H1 (cell line): ENCODE results near the gene MVD. TPM values are rescaled to one million over a fixed set of nuclear protein-coding genes. Genes with fewer than 3 reads are reported as not detected.

ENCODE experiments used
- CTCF ChIA-PET: fragments of 300-600 bp; sonication (Branson Sonifier 250); formaldehyde crosslinking; loops from one replicate; lab custom pipeline; 2021; ENCODE audit not compliant: partially characterized antibody; lab: Charles Lee
- POLR2A ChIA-PET: fragments of 300-600 bp; sonication (Branson Sonifier 250); formaldehyde crosslinking; loops from one replicate; lab custom pipeline; 2021; ENCODE audit warnings: inconsistent platforms; ENCODE audit not compliant: partially characterized antibody; lab: Charles Lee
- DNase-seq, 2 experiments: peaks; one replicate each; pipeline versions ENCODE4 v3.0.0 to v3.0.0-alpha.2; 2010 to 2022; ENCODE audit warnings: low spot score in 2 of 2, low read depth in 1 of 2, mixed read lengths in 1 of 2
- FAIRE-seq: peaks from 2 replicates; lab custom pipeline; 2011; peaks lifted over from hg19 to GRCh38; lab: Jason Lieb, UNC
- H2AFZ ChIP-seq: 2 replicates; pipeline ENCODE4 v1.8.1; 2012; ENCODE audit warnings: low read length, inconsistent platforms
- H2AK5ac ChIP-seq: 2 replicates; pipeline ENCODE4 v1.6.1; 2013; ENCODE audit warnings: low read depth, low read length
- H2BK120ac ChIP-seq: replicated peaks from 2 replicates; pipeline ENCODE3; 2013; ENCODE audit warnings: low read depth, low read length, inconsistent platforms
- H2BK12ac ChIP-seq: 2 replicates; pipeline ENCODE4 v1.6.1; 2013; ENCODE audit warnings: low read depth, low read length
- H2BK15ac ChIP-seq: 2 replicates; pipeline ENCODE4 v1.6.1; 2013; ENCODE audit warnings: low read length
- H2BK20ac ChIP-seq: 2 replicates; pipeline ENCODE4 v1.6.1; 2013; ENCODE audit warnings: low read length
- H2BK5ac ChIP-seq: 2 replicates; pipeline ENCODE4 v1.6.1; 2013; ENCODE audit warnings: low read depth, low read length
- H3K14ac ChIP-seq: 2 replicates; pipeline ENCODE4 v1.6.1; 2013; ENCODE audit warnings: inconsistent platforms; ENCODE audit not compliant: insufficient read length
- H3K18ac ChIP-seq: 2 replicates; pipeline ENCODE4 v1.6.1; 2013; ENCODE audit warnings: low read length; ENCODE audit errors: extremely low read depth
- H3K23ac ChIP-seq: 2 replicates; pipeline ENCODE4 v1.6.1; 2013; ENCODE audit warnings: inconsistent platforms; ENCODE audit not compliant: insufficient read length
- H3K23me2 ChIP-seq: 2 replicates; pipeline ENCODE4 v1.6.1; 2013; ENCODE audit warnings: low read depth, low read length
- H3K27ac ChIP-seq: 2 replicates; pipeline ENCODE4 v1.6.1; 2011; ENCODE audit warnings: low read depth, low read length, inconsistent platforms
- H3K27me3 ChIP-seq, 4 experiments: replicated peaks in 1 of 4; 1 replicate in 1 of 4; 2 replicates in 3 of 4; pipeline versions ENCODE4 v1.6.1 to v1.8.1; 2011 to 2013; ENCODE audit warnings: low read length in 3 of 4, mild to moderate bottlenecking in 3 of 4, inconsistent platforms in 2 of 4, mixed read lengths in 2 of 4, moderate library complexity in 1 of 4; ENCODE audit not compliant: control insufficient read depth in 3 of 4, insufficient read depth in 3 of 4; ENCODE audit errors: extremely low read depth in 1 of 4
- H3K36me3 ChIP-seq, 4 experiments: 2 replicates each; pipeline versions ENCODE4 v1.6.1 to v1.8.1; 2011 to 2013; ENCODE audit warnings: mild to moderate bottlenecking in 4 of 4, low read length in 3 of 4, moderate library complexity in 2 of 4, control low read depth in 1 of 4, inconsistent platforms in 1 of 4; ENCODE audit not compliant: insufficient read depth in 4 of 4, control insufficient read depth in 2 of 4
- H3K4ac ChIP-seq: replicated peaks from 2 replicates; pipeline ENCODE3; 2013; ENCODE audit warnings: low read length, low read depth, mixed read lengths, inconsistent platforms; ENCODE audit not compliant: insufficient read length
- H3K4me1 ChIP-seq, 4 experiments: replicated peaks in 1 of 4; 1 replicate in 1 of 4; 2 replicates in 3 of 4; pipeline versions ENCODE4 v1.6.1 to v1.8.1; 2011 to 2013; ENCODE audit warnings: low read length in 3 of 4, inconsistent platforms in 2 of 4, mixed read lengths in 1 of 4; ENCODE audit not compliant: insufficient read depth in 4 of 4, control insufficient read depth in 3 of 4
- H3K4me2 ChIP-seq, 2 experiments: 2 replicates each; pipeline versions ENCODE4 v1.6.1 to v1.8.1; 2011 to 2013; ENCODE audit warnings: low read depth in 2 of 2, low read length in 2 of 2, control low read depth in 1 of 2, inconsistent platforms in 1 of 2, mild to moderate bottlenecking in 1 of 2; ENCODE audit not compliant: insufficient read depth in 1 of 2
- H3K4me3 ChIP-seq, 4 experiments: fragments of 200-600, 300-600 bp in 1 of 4; sonication (generic), shearing (Covaris generic), sonication (Bioruptor Twin) in 1 of 4; 2 replicates each; pipeline versions ENCODE4 v1.5.1 to v1.8.1; 2011 to 2016; ENCODE audit warnings: low read length in 4 of 4, low read depth in 3 of 4, control low read depth in 2 of 4, inconsistent platforms in 2 of 4, mild to moderate bottlenecking in 2 of 4, mixed read lengths in 1 of 4, moderate library complexity in 1 of 4; ENCODE audit not compliant: insufficient read depth in 2 of 4; ENCODE audit errors: extremely low read depth in 1 of 4
- H3K56ac ChIP-seq: replicated peaks from 2 replicates; pipeline ENCODE3; 2013; ENCODE audit warnings: low read depth, mild to moderate bottlenecking, mixed read lengths, low read length, inconsistent platforms; ENCODE audit not compliant: insufficient read length
- H3K79me1 ChIP-seq: 2 replicates; pipeline ENCODE4 v1.6.1; 2013; ENCODE audit warnings: low read depth, low read length, control low read depth
- H3K79me2 ChIP-seq, 2 experiments: 2 replicates each; pipeline versions ENCODE4 v1.6.1 to v1.8.1; 2012 to 2013; ENCODE audit warnings: low read length in 2 of 2, mild to moderate bottlenecking in 2 of 2, inconsistent platforms in 1 of 2; ENCODE audit not compliant: insufficient read depth in 2 of 2, control insufficient read depth in 1 of 2
- H3K9ac ChIP-seq, 4 experiments: replicated peaks in 1 of 4; 1 replicate in 1 of 4; 2 replicates in 3 of 4; pipeline versions ENCODE4 v1.6.1 to v1.8.1; 2011 to 2013; ENCODE audit warnings: low read depth in 3 of 4, low read length in 3 of 4, control low read depth in 2 of 4, mild to moderate bottlenecking in 2 of 4, moderate library complexity in 2 of 4, inconsistent platforms in 1 of 4; ENCODE audit errors: extremely low read depth in 1 of 4
- H3K9me3 ChIP-seq, 2 experiments: 2 replicates each; pipeline versions ENCODE4 v1.6.1 to v1.8.1; 2012 to 2013; ENCODE audit warnings: mild to moderate bottlenecking in 2 of 2, moderate library complexity in 2 of 2, control low read depth in 1 of 2, inconsistent platforms in 1 of 2, low read depth in 1 of 2, low read length in 1 of 2, mixed read lengths in 1 of 2; ENCODE audit not compliant: insufficient read depth in 2 of 2
- H4K20me1 ChIP-seq, 2 experiments: replicated peaks in 1 of 2; 2 replicates each; pipeline versions ENCODE3 to v1.8.1; 2011 to 2013; ENCODE audit warnings: inconsistent platforms in 2 of 2, low read length in 2 of 2, mild to moderate bottlenecking in 1 of 2; ENCODE audit not compliant: insufficient read depth in 2 of 2, control insufficient read depth in 1 of 2
- H4K5ac ChIP-seq: 2 replicates; pipeline ENCODE4 v1.6.1; 2013; ENCODE audit warnings: low read length, low read depth, mixed read lengths, inconsistent platforms; ENCODE audit not compliant: insufficient read length
- H4K8ac ChIP-seq: 2 replicates; pipeline ENCODE4 v1.8.0; 2013; ENCODE audit warnings: mild to moderate bottlenecking, moderate library complexity, low read length, inconsistent platforms; ENCODE audit not compliant: insufficient read depth; ENCODE audit errors: extremely low read depth
- H4K91ac ChIP-seq: replicated peaks from 2 replicates; pipeline ENCODE3; 2013; ENCODE audit warnings: low read length, mixed read lengths, inconsistent platforms; ENCODE audit not compliant: insufficient read length
- BACH1 ChIP-seq: IDR thresholded peaks from 2 replicates; pipeline ENCODE4 v1.6.1; 2012; ENCODE audit warnings: low read length, improper control_type of control experiment
- EP300 ChIP-seq, 2 experiments: IDR thresholded peaks; 1 replicate in 1 of 2; 2 replicates in 1 of 2; pipeline ENCODE4 v1.6.1; 2011 to 2012; ENCODE audit warnings: low read depth in 2 of 2, low read length in 2 of 2, mild to moderate bottlenecking in 2 of 2, borderline replicate concordance in 1 of 2, inconsistent platforms in 1 of 2, moderate library complexity in 1 of 2
- EZH2 ChIP-seq: fragments of 200-600 bp; sonication (generic); IDR thresholded peaks from 2 replicates; pipeline ENCODE4 v1.7.1; 2012; ENCODE audit warnings: low read depth, mild to moderate bottlenecking, moderate library complexity, low read length, inconsistent platforms; ENCODE audit not compliant: severe bottlenecking
- GTF2F1 ChIP-seq: IDR thresholded peaks from 2 replicates; pipeline ENCODE4 v1.6.1; 2012; ENCODE audit warnings: low read depth, low read length, improper control_type of control experiment, borderline replicate concordance
- JUND ChIP-seq: IDR thresholded peaks from 2 replicates; pipeline ENCODE4 v1.6.1; 2011; ENCODE audit warnings: mild to moderate bottlenecking, improper control_type of control experiment, low read length
- KDM4A ChIP-seq: IDR thresholded peaks from one replicate; pipeline ENCODE4 v1.7.1; 2012; ENCODE audit warnings: low read depth, mild to moderate bottlenecking, moderate library complexity, low read length, inconsistent platforms; ENCODE audit not compliant: severe bottlenecking
- MAFK ChIP-seq: IDR thresholded peaks from 2 replicates; pipeline ENCODE4 v1.6.1; 2012; ENCODE audit warnings: low read depth, mild to moderate bottlenecking, improper control_type of control experiment, low read length
- POLR2A ChIP-seq, 2 experiments: IDR thresholded peaks; 1 replicate in 1 of 2; 2 replicates in 1 of 2; pipeline ENCODE4 v1.6.1; 2011; ENCODE audit warnings: low read depth in 2 of 2, low read length in 2 of 2, mild to moderate bottlenecking in 2 of 2; ENCODE audit errors: control extremely low read depth in 1 of 2
- SIN3A ChIP-seq, 2 experiments: IDR thresholded peaks in 1 of 2; conservative IDR thresholded peaks in 1 of 2; 2 replicates each; pipeline ENCODE4 v1.6.1; 2011 to 2012; ENCODE audit warnings: low read length in 2 of 2, improper control_type of control experiment in 1 of 2, low read depth in 1 of 2, mild to moderate bottlenecking in 1 of 2
- SUZ12 ChIP-seq: fragments of 200-600 bp; sonication (generic); IDR thresholded peaks from 2 replicates; pipeline ENCODE4 v1.6.1; 2012; ENCODE audit warnings: mild to moderate bottlenecking, inconsistent platforms, low read length, moderate library complexity, mixed read lengths
- YY1 ChIP-seq: IDR thresholded peaks from 2 replicates; pipeline ENCODE4 v1.6.1; 2011; ENCODE audit warnings: low read depth, mild to moderate bottlenecking, low read length
- WGBS, 2 experiments: shearing (Covaris generic) in 1 of 2; methylation state at CpG; one replicate each; pipeline versions ENCODE4 v1.1.6 to v1.1.7; 2013 to 2015; ENCODE audit warnings: low lambda C conversion rate in 2 of 2, mixed read lengths in 2 of 2, inconsistent platforms in 1 of 2, low coverage in 1 of 2, missing lambda C conversion rate in 1 of 2; ENCODE audit not compliant: insufficient replicate concordance in 2 of 2, insufficient coverage in 1 of 2, insufficient read length in 1 of 2; ENCODE audit errors: extremely low coverage in 1 of 2, missing lambda C conversion rate in 1 of 2; 5-methylcytosine and 5-hydroxymethylcytosine counted together
- polyA plus RNA-seq, 7 experiments: library from polyadenylated mRNA; depleted of rRNA in 3 of 7; stranded (reverse) in 5 of 7; unstranded in 2 of 7; fragments of >200 nt in 5 of 7; fragments of 200-250 nt in 2 of 7; gene quantifications; 1 replicate in 5 of 7; 2 replicates in 1 of 7; 4 replicates in 1 of 7; pipeline versions ENCODE4 v1.2.1 to v1.2.3, GENCODE V29; 2011 to 2013; ENCODE audit warnings: missing spikeins in 2 of 7, mixed read lengths in 2 of 7
- total RNA-seq: library from RNA; stranded (reverse); fragmentation: NEBNext Ultra II Directional; extraction: Animal tissue kit (Norgen Biotek cat#: 25700); gene quantifications from 2 replicates; pipeline ENCODE4 v1.2.1, GENCODE V29; 2021

MVD gene
- total and polyA plus RNA-seq, 2 of the 8 experiments (the other 6 are each of a cell fraction or from before 2014, with no cell fraction given): 47.2 to 77.3 TPM

- FAIRE-seq: no peak
- H3K9me3 ChIP-seq: no peaks in the 10 kb centered on the region
- H3K27me3 ChIP-seq: no peaks in the 10 kb centered on the region; a peak in 2 of 7 replicates
- no peak overlapping the region for H2BK20ac ChIP-seq
- H3K27ac ChIP-seq: no peak overlapping the region
- no peak overlapping the region for H2BK120ac ChIP-seq
- no peak overlapping the region for H4K5ac ChIP-seq
- no peak overlapping the region for H3K4me3 ChIP-seq
- POLR2A ChIA-PET: interaction anchor here (1.5 to 2.0 kb wide), 2 partner anchors 19 to 42 kb away, joined by 3 to 5 read pairs; no protein-coding TSS in a partner anchor
- H2AK5ac ChIP-seq: no peak overlapping the region
- no peak overlapping the region for H3K14ac ChIP-seq
- H2AFZ ChIP-seq: no peak overlapping the region
- peaks cover 4 to 20% (median 12%) of the 10 kb centered on the region in 4 experiments; a peak in 6 of 8 replicates for H3K36me3 ChIP-seq
- H3K4me1 ChIP-seq: peaks cover 0 to 24% (median 12%) of the 10 kb centered on the region in 4 experiments; a peak in 6 of 7 replicates
- no peak overlapping the region for H3K23ac ChIP-seq
- peaks cover 2 to 9% of the 10 kb centered on the region in 2 experiments for H4K20me1 ChIP-seq
- no peaks in the 10 kb centered on the region; the same call in 1 of the 2 replicates for H3K79me1 ChIP-seq
- no peak overlapping the region for H3K56ac ChIP-seq
- no peak overlapping the region for H2BK15ac ChIP-seq
- H2BK5ac ChIP-seq: no peak overlapping the region
- no peak overlapping the region for H3K4me2 ChIP-seq
- H4K91ac ChIP-seq: no peak overlapping the region
- H3K79me2 ChIP-seq: no peaks in the 10 kb centered on the region
- H3K9ac ChIP-seq: no peak overlapping the region
- WGBS, 2 experiments: 90% methylated on average over 7 of the region's 12 CpGs; no CpG with 5 or more reads in 1 of the 2 experiments
- no peak for DNase-seq
- CTCF ChIA-PET: interaction anchor here (3.3 to 11.2 kb wide), 2 partner anchors 9 to 19 kb away, joined by 19 to 89 read pairs; partner anchors contain the start of gene IL17C
- H2BK12ac ChIP-seq: no peak overlapping the region
- H3K23me2 ChIP-seq: peaks cover 8% of the 10 kb centered on the region
- H3K18ac ChIP-seq: no peak overlapping the region
- H3K4ac ChIP-seq: no peak overlapping the region
- H4K8ac ChIP-seq: no peak overlapping the region
- no peak for TF ChIP-seq YY1
- no peak for TF ChIP-seq GTF2F1
- TF ChIP-seq MAFK: no peak
- no peak for TF ChIP-seq KDM4A
- no peak for TF ChIP-seq EZH2
- no peak for TF ChIP-seq SUZ12
- TF ChIP-seq JUND: no peak
- TF ChIP-seq POLR2A (IDR thresholded peaks at IDR 0.05; ENCODE audit: control extremely low read depth in 1 of 2, low read depth in 2 of 2, low read length in 2 of 2): no peak
- TF ChIP-seq EP300 (IDR thresholded peaks at IDR 0.05; ENCODE audit: borderline replicate concordance in 1 of 2, low read depth in 2 of 2, low read length in 2 of 2): no peak
- no peak for TF ChIP-seq BACH1
- TF ChIP-seq SIN3A (conservative IDR thresholded peaks at IDR 0.05 in 1 of 2, IDR thresholded peaks at IDR 0.05 in 1 of 2; ENCODE audit: low read depth in 1 of 2, low read length in 2 of 2): no peak
These were observed 32.5 kb downstream of the MVD start for GRCh38 chr16:88630433-88630832.
